Keratinocyte (primary cell): ENCODE data around the gene FAM184B. TPM values are rescaled to one million over a fixed set of nuclear protein-coding genes. Genes with fewer than 3 reads are reported as not detected.

Experiments
- DNase-seq: peaks from one replicate; pipeline ENCODE4 v3.0.0-alpha.2; 2011; ENCODE audit warnings: low read depth, missing footprints, low spot score
- FAIRE-seq: peaks from 2 replicates; lab custom pipeline; 2011; peaks lifted over from hg19 to GRCh38; lab: Jason Lieb, UNC
- H2AFZ ChIP-seq: 2 replicates; pipeline ENCODE4 v1.6.0; 2012; ENCODE audit warnings: low read length, control low read depth, inconsistent platforms; ENCODE audit not compliant: control insufficient read depth
- H3K27ac ChIP-seq: 2 replicates; pipeline ENCODE4 v1.5.1; 2011; ENCODE audit warnings: low read length; ENCODE audit not compliant: control insufficient read depth, insufficient read depth
- H3K27me3 ChIP-seq: 3 replicates; pipeline ENCODE4 v1.6.0; 2011; ENCODE audit warnings: low read length; ENCODE audit not compliant: control insufficient read depth, insufficient read depth; ENCODE audit errors: extremely low read depth
- H3K36me3 ChIP-seq, 2 experiments: 2 replicates in 1 of 2; 3 replicates in 1 of 2; pipeline ENCODE4 v1.5.1; 2011; ENCODE audit warnings: low read length in 2 of 2, mild to moderate bottlenecking in 1 of 2; ENCODE audit not compliant: control insufficient read depth in 2 of 2, insufficient read depth in 2 of 2; ENCODE audit errors: extremely low read depth in 1 of 2
- H3K4me1 ChIP-seq: 3 replicates; pipeline ENCODE4 v1.5.1; 2011; ENCODE audit warnings: low read length; ENCODE audit not compliant: control insufficient read depth, insufficient read depth; ENCODE audit errors: extremely low read depth
- H3K4me2 ChIP-seq: 3 replicates; pipeline ENCODE4 v1.6.0; 2011; ENCODE audit warnings: low read depth, low read length; ENCODE audit not compliant: control insufficient read depth, insufficient read depth; ENCODE audit errors: extremely low read depth
- H3K4me3 ChIP-seq, 3 experiments: fragments of 200-600 bp in 1 of 3; sonication (generic) in 1 of 3; 2 replicates in 2 of 3; 3 replicates in 1 of 3; pipeline ENCODE4 v1.5.1; 2011 to 2016; ENCODE audit warnings: low read length in 3 of 3, mild to moderate bottlenecking in 3 of 3, control low read depth in 2 of 3, inconsistent platforms in 1 of 3, low read depth in 1 of 3, mixed read lengths in 1 of 3, mixed run types in 1 of 3, moderate library complexity in 1 of 3; ENCODE audit not compliant: control insufficient read depth in 2 of 3, insufficient read depth in 2 of 3; ENCODE audit errors: extremely low read depth in 1 of 3
- H3K79me2 ChIP-seq: 2 replicates; pipeline ENCODE4 v1.6.0; 2012; ENCODE audit warnings: low read length; ENCODE audit not compliant: control insufficient read depth, insufficient read depth
- H3K9ac ChIP-seq: 3 replicates; pipeline ENCODE4 v1.6.0; 2011; ENCODE audit warnings: low read length; ENCODE audit not compliant: control insufficient read depth, insufficient read depth; ENCODE audit errors: extremely low read depth
- H3K9me1 ChIP-seq: 3 replicates; pipeline ENCODE4 v1.6.0; 2011; ENCODE audit warnings: low read length; ENCODE audit not compliant: control insufficient read depth, insufficient read depth; ENCODE audit errors: extremely low read depth
- H3K9me3 ChIP-seq: 2 replicates; pipeline ENCODE4 v1.5.1; 2012; ENCODE audit warnings: low read depth, low read length; ENCODE audit not compliant: control insufficient read depth
- H4K20me1 ChIP-seq: 3 replicates; pipeline ENCODE4 v1.6.0; 2011; ENCODE audit warnings: low read length; ENCODE audit not compliant: control insufficient read depth, insufficient read depth; ENCODE audit errors: extremely low read depth
- EZH2 ChIP-seq: IDR thresholded peaks from one replicate; pipeline ENCODE4 v1.6.1; 2012; ENCODE audit warnings: inconsistent platforms, mild to moderate bottlenecking, low read length, moderate library complexity
- dilution Hi-C: fragments of 300-500 bp; cut with MboI; formaldehyde crosslinking; loops from one replicate; pipeline ENCODE4 v1.7.0; 2020; ENCODE audit warnings: low sequenced_read_pairs; ENCODE audit not compliant: extremely low pct_ligation_motif_present
- polyA plus RNA-seq, 5 experiments: library from polyadenylated mRNA; depleted of rRNA in 3 of 5; stranded (reverse) in 3 of 5; stranded (forward) in 1 of 5; unstranded in 1 of 5; fragments of >200 nt; gene quantifications; 1 replicate in 1 of 5; 2 replicates in 3 of 5; 3 replicates in 1 of 5; pipeline versions ENCODE4 v1.2.1 to v1.2.3, GENCODE V29; 2011 to 2012; ENCODE audit warnings: missing spikeins in 2 of 5, low read depth in 1 of 5, low replicate concordance in 1 of 5
- TF ChIP-seq, protein P1 (sequence below), 3 experiments: IDR thresholded peaks in 1 of 3; conservative IDR thresholded peaks in 1 of 3; optimal IDR thresholded peaks in 1 of 3; 2 replicates in 2 of 3; 3 replicates in 1 of 3; pipeline versions ENCODE3 to v1.5.1; 2011; ENCODE audit warnings: low read length in 3 of 3, mild to moderate bottlenecking in 3 of 3, moderate library complexity in 2 of 3, control low read depth in 1 of 3, inconsistent platforms in 1 of 3; ENCODE audit not compliant: insufficient read depth in 2 of 3; ENCODE audit errors: extremely low read depth in 1 of 3

The FAM184B gene
- polyA plus RNA-seq, 1 donor (not counting 4 experiments of a cell fraction or from before 2014, with no cell fraction given): 0.01 TPM

DNA sequence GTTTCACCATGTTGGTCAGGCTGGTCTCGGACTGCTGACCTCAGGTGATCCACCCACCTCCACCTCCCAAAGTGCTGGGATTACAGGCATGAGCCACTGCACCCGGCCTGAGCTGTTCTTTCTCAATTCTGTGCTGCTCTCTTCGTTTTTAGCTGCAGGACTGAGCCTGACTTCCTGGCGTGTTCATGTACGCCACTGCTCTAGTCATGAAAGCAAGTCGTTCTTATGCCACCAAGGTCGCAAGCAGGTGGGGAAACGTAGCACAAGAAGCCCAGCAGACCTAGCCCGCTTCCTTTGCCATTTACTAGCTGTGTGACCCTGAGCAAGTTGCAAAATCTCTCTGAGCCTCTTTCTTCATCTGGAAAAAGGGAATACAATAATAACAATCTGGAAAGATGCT lies 123.6 kb downstream of the FAM184B start:
- Histone ChIP-seq H3K79me2 (no peaks in the 10 kb centered on the region), H3K27ac (no peak overlapping the region), H3K4me2 (no peak overlapping the region), H2AFZ (no peak overlapping the region), H3K27me3 (no peaks in the 10 kb centered on the region), H3K4me1 (no peaks in the 10 kb centered on the region), H4K20me1 (no peaks in the 10 kb centered on the region), H3K9me1 (no peaks in the 10 kb centered on the region), H3K4me3 (no peak overlapping the region), H3K9ac (no peak overlapping the region), H3K9me3 (no peaks in the 10 kb centered on the region), H3K36me3 (no peaks in the 10 kb centered on the region)
- DNase-seq (no peak), FAIRE-seq (no peak)
- dilution Hi-C loops: no loop called here
- no peak for TF ChIP-seq EZH2
- TF ChIP-seq, protein P1, sequence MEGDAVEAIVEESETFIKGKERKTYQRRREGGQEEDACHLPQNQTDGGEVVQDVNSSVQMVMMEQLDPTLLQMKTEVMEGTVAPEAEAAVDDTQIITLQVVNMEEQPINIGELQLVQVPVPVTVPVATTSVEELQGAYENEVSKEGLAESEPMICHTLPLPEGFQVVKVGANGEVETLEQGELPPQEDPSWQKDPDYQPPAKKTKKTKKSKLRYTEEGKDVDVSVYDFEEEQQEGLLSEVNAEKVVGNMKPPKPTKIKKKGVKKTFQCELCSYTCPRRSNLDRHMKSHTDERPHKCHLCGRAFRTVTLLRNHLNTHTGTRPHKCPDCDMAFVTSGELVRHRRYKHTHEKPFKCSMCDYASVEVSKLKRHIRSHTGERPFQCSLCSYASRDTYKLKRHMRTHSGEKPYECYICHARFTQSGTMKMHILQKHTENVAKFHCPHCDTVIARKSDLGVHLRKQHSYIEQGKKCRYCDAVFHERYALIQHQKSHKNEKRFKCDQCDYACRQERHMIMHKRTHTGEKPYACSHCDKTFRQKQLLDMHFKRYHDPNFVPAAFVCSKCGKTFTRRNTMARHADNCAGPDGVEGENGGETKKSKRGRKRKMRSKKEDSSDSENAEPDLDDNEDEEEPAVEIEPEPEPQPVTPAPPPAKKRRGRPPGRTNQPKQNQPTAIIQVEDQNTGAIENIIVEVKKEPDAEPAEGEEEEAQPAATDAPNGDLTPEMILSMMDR (optimal IDR thresholded peaks at IDR 0.05 in 1 of 3, IDR thresholded peaks at IDR 0.05 in 1 of 3, conservative IDR thresholded peaks at IDR 0.05 in 1 of 3; ENCODE audit: extremely low read depth in 1 of 3, insufficient read depth in 2 of 3, low read length in 3 of 3): no peak

DNA sequence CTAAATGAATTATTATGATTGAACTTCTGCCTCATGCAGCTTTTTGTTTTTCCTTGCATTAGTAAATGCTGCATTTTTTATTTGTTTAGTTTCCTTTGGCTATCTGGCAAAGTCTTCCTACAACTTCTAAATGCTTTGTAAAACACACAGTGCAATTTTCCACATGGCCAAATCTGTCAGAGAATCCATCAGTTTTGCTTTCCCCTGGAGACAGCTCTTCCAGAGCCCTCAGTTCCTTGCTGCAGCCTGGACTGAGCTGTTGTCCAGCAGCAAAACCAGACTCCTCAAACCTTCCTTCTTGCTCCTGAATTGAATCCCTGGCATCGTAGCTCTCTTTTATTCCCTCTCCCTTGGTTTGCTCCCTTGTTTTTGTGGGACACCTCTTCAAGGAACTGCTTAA lies 124.3 kb downstream of the FAM184B start:
- H3K4me2 ChIP-seq: no peak overlapping the region
- dilution Hi-C loops: no loop called here

More for the DNA sequence above, 124.3 kb downstream of the FAM184B start:
- no peaks in the 10 kb centered on the region for H4K20me1 ChIP-seq
- no peak for FAIRE-seq
- DNase-seq: no peak
- no peak overlapping the region for H2AFZ ChIP-seq
- no peaks in the 10 kb centered on the region for H3K27me3 ChIP-seq
- no peaks in the 10 kb centered on the region for H3K4me1 ChIP-seq
- no peak overlapping the region for H3K9ac ChIP-seq
- H3K9me1 ChIP-seq: no peaks in the 10 kb centered on the region
- H3K36me3 ChIP-seq: no peaks in the 10 kb centered on the region
- H3K9me3 ChIP-seq: no peaks in the 10 kb centered on the region
- TF ChIP-seq, protein P1 (optimal IDR thresholded peaks at IDR 0.05 in 1 of 3, IDR thresholded peaks at IDR 0.05 in 1 of 3, conservative IDR thresholded peaks at IDR 0.05 in 1 of 3; ENCODE audit: extremely low read depth in 1 of 3, insufficient read depth in 2 of 3, low read length in 3 of 3): no peak
- no peak for TF ChIP-seq EZH2
- H3K79me2 ChIP-seq: no peaks in the 10 kb centered on the region
- H3K27ac ChIP-seq: no peak overlapping the region
- no peak overlapping the region for H3K4me3 ChIP-seq
